Measurements from ENCODE around the gene STK26. TPM values are rescaled to one million over a fixed set of nuclear protein-coding genes. Genes with fewer than 3 reads are reported as not detected.
"Not testable (repeated sequence)": the region's sequence is repeated elsewhere in the genome, so short reads cannot be mapped to it uniquely, and the experiment has no call there.

Gene STK26
- total RNA-seq = 17.6 TPM

GRCh38 chrX:132022967-132023895, at the start of gene STK26:
Gene STK26 (plus strand): TSS chrX:132023302. CDS start chrX:132023618, 316 bp downstream.
- peak; percentile 19 for DNase-seq

- no peak for DNase-seq
Measured at GRCh38 chrX:131975851-131976250, 47.3 kb upstream of the STK26 start.

GRCh38 chrX:131977619-131978018, 45.5 kb upstream of the STK26 start:
- no peak for DNase-seq

GRCh38 chrX:131979116-131979515, 44.0 kb upstream of the STK26 start:
- no peak for DNase-seq

- no peak for DNase-seq
Measured at GRCh38 chrX:131985526-131986049, 37.5 kb upstream of the STK26 start.

GRCh38 chrX:131987252-131987651, 35.9 kb upstream of the STK26 start:
- DNase-seq = no peak

- no peak for DNase-seq
Measured at GRCh38 chrX:131988236-131988635, 34.9 kb upstream of the STK26 start.

GRCh38 chrX:132001127-132001526, 22.0 kb upstream of the STK26 start:
- no peak for DNase-seq

- DNase-seq = peak; percentile 2
Measured at GRCh38 chrX:132004728-132005127, 18.4 kb upstream of the STK26 start.

- DNase-seq = no peak
Measured at GRCh38 chrX:132009350-132009749, 13.8 kb upstream of the STK26 start.

GRCh38 chrX:132010213-132010612, 12.9 kb upstream of the STK26 start:
- DNase-seq = not testable (repeated sequence)

GRCh38 chrX:132015875-132016274, 7.2 kb upstream of the STK26 start:
- DNase-seq = no peak

- no peak for DNase-seq
Measured at GRCh38 chrX:132016628-132017430, 6.3 kb upstream of the STK26 start.

- no peak for DNase-seq
Measured at GRCh38 chrX:132017431-132018185, 5.5 kb upstream of the STK26 start.

GRCh38 chrX:132022198-132022966, 720 bp upstream of the STK26 start:
- DNase-seq = no peak

- DNase-seq = no peak
Measured at GRCh38 chrX:132023896-132024386, 839 bp downstream of the STK26 start.

- DNase-seq = no peak
Measured at GRCh38 chrX:132025041-132025440, 1.9 kb downstream of the STK26 start.

GRCh38 chrX:132030264-132030663, 7.2 kb downstream of the STK26 start:
- DNase-seq = no peak

GRCh38 chrX:132031867-132032266, 8.8 kb downstream of the STK26 start:
- DNase-seq = no peak

- no peak for DNase-seq
Measured at GRCh38 chrX:132033166-132033565, 10.1 kb downstream of the STK26 start.

- no peak for DNase-seq
Measured at GRCh38 chrX:132034648-132035047, 11.5 kb downstream of the STK26 start.
